ENCODE measurements around the gene TMPRSS13. TPM values are rescaled to one million over a fixed set of nuclear protein-coding genes. Genes with fewer than 3 reads are reported as not detected.

TMPRSS13 gene
- total RNA-seq, 1 experiment from 2014 or later = 0.50 TPM

DNA sequence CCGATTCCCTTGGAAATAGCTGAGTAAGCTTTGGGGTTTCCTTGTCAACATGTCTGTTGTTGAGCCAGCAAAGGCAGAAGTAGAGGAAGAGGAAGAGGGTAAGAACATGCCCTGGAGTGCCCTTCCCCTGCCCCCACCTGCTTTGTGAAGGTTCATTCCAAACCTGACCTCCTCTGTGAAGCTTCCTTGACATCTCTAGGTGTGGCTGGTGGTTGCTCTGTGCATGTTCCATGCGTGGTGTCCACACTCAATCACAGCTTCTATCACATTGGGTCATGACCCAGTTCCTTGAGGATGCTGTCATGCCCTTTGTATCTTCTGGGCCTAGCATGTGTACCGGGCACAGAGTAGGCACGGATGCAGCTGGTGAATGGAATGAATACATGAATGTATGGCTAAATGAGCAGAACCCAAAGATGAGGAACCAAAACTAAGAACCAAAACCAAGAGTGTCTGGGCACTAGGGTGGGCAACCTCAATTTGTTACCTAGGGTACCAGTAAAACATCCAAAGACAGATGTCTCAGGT, 29.0 kb downstream of the TMPRSS13 start:
- Histone ChIP-seq H2BK5ac (ENCODE audit: insufficient read length, low read length) (no peak overlapping the region), H2AK5ac (ENCODE audit: insufficient read length, low read length) (no peak overlapping the region), H3T11ph (ENCODE audit: low read length) (no peak overlapping the region), H4K8ac (replicated peaks; ENCODE audit: insufficient read length, low read depth, low read length) (no peak overlapping the region), H3K14ac (ENCODE audit: insufficient read depth, low read length) (no peak overlapping the region), H3K4me2 (ENCODE audit: insufficient read depth, insufficient read length, low read length) (no peak overlapping the region), H3K18ac (ENCODE audit: insufficient read length, low read depth, low read length) (no peak overlapping the region), H2BK120ac (ENCODE audit: low read depth, low read length, poor library complexity, severe bottlenecking) (no peak overlapping the region), H3K27me3 (ENCODE audit: insufficient read depth, low read length) (no peaks in the 10 kb centered on the region), H3K4ac (ENCODE audit: low read depth, low read length) (no peak overlapping the region), H3K27ac (ENCODE audit: insufficient read length, low read depth, low read length) (no peak overlapping the region), H3K79me1 (ENCODE audit: insufficient read depth, low read depth, low read length, poor library complexity, severe bottlenecking) (no peaks in the 10 kb centered on the region), H4K5ac (ENCODE audit: insufficient read length, low read depth, low read length) (no peak overlapping the region), H2BK15ac (ENCODE audit: low read depth, low read length) (no peak overlapping the region), H3K79me2 (ENCODE audit: insufficient read depth, low read length) (no peaks in the 10 kb centered on the region), H3K23ac (ENCODE audit: insufficient read length, low read depth, low read length) (no peak overlapping the region), H2BK12ac (ENCODE audit: insufficient read length, low read depth, low read length) (no peak overlapping the region), H4K20me1 (ENCODE audit: control insufficient read depth, insufficient read depth, insufficient read length) (no peaks in the 10 kb centered on the region), H2AFZ (ENCODE audit: low read length) (no peak overlapping the region), H3K23me2 (ENCODE audit: insufficient read length, low read depth, low read length, poor library complexity, severe bottlenecking) (no peaks in the 10 kb centered on the region), H3K4me1 (ENCODE audit: insufficient read depth, low read length) (no peaks in the 10 kb centered on the region), H3K9ac (ENCODE audit: extremely low read depth, insufficient read length, low read length) (no peak overlapping the region), H3K9me3 (ENCODE audit: control insufficient read depth, low read depth, low read length) (no peaks in the 10 kb centered on the region), H3K56ac (ENCODE audit: insufficient read length, low read depth, low read length) (no peak overlapping the region), H2BK20ac (ENCODE audit: low read depth, low read length, poor library complexity, severe bottlenecking) (no peak overlapping the region), H4K91ac (ENCODE audit: insufficient read length, low read depth, low read length) (no peak overlapping the region)
- Mint-ChIP-seq H3K27ac (no peak overlapping the region), H3K4me3 (no peak overlapping the region), H3K4me1 (no peaks in the 10 kb centered on the region), H3K27me3 (ENCODE audit: low read depth) (peaks cover 19% of the 10 kb centered on the region), H3K9me3 (no peaks in the 10 kb centered on the region), H3K36me3 (ENCODE audit: insufficient read depth in 1 of 3, low read depth in 3 of 3) (no peaks in the 10 kb centered on the region)
- no peak for DNase-seq
- TF ChIP-seq, protein P1, sequence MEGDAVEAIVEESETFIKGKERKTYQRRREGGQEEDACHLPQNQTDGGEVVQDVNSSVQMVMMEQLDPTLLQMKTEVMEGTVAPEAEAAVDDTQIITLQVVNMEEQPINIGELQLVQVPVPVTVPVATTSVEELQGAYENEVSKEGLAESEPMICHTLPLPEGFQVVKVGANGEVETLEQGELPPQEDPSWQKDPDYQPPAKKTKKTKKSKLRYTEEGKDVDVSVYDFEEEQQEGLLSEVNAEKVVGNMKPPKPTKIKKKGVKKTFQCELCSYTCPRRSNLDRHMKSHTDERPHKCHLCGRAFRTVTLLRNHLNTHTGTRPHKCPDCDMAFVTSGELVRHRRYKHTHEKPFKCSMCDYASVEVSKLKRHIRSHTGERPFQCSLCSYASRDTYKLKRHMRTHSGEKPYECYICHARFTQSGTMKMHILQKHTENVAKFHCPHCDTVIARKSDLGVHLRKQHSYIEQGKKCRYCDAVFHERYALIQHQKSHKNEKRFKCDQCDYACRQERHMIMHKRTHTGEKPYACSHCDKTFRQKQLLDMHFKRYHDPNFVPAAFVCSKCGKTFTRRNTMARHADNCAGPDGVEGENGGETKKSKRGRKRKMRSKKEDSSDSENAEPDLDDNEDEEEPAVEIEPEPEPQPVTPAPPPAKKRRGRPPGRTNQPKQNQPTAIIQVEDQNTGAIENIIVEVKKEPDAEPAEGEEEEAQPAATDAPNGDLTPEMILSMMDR (conservative IDR thresholded peaks at IDR 0.05) = no peak
- WGBS (ENCODE audit: extremely low coverage, insufficient read length, low lambda C conversion rate) = no CpG with 5 or more reads among the region's 4 CpGs
